NCI-H2196 treated with DMSO at 0.1 percent for 48 hours (cell line): ENCODE data around the gene LRP10.
"Not testable (repeated sequence)": the region's sequence is repeated elsewhere in the genome, so short reads cannot be mapped to it uniquely, and the experiment has no call there.

Source experiments
- DNase-seq: peaks from one replicate; lab custom pipeline; 2025; ENCODE audit not compliant: unreplicated experiment; lab: John Stamatoyannopoulos, UW

The LRP10 gene

DNA sequence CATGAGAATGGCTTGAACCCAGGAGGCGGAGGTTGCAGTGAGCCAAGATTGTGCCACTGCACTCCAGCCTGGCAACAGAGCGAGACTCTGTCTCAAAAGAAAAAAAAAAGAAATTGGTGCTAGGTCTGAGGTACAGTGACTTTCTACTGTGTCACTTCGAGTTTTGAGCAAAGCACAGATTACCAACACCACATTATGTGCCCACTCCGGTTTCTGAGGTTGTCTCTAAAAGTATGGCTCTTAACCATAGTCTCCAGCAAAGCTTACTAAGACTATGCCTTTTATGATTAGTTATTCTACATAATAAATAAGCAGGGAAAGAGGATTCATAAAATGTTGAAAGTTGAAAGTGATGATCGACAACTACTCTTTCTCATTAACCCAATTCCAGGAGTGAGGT is 39.4 kb downstream of the LRP10 start:
- no peak for DNase-seq

DNA sequence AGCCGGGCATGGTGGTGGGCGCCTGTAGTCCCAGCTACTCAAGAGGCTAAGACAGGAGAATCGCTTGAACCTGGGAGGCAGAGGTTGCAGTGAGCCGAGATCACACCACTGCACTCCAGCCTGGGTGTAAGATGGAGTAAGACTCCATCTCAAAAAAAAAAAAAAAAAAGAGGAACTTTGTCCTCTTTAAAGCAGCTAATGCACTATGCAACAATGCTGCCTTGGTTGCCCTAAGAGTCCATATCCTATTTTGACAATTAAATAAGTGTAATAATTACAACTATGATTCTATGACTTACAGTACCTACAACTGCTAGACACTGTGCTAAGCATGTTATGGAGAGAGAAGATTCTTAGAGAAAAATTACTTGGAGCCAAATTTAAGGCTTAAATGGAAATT is 43.3 kb downstream of the LRP10 start:
- not testable (repeated sequence) for DNase-seq

DNA sequence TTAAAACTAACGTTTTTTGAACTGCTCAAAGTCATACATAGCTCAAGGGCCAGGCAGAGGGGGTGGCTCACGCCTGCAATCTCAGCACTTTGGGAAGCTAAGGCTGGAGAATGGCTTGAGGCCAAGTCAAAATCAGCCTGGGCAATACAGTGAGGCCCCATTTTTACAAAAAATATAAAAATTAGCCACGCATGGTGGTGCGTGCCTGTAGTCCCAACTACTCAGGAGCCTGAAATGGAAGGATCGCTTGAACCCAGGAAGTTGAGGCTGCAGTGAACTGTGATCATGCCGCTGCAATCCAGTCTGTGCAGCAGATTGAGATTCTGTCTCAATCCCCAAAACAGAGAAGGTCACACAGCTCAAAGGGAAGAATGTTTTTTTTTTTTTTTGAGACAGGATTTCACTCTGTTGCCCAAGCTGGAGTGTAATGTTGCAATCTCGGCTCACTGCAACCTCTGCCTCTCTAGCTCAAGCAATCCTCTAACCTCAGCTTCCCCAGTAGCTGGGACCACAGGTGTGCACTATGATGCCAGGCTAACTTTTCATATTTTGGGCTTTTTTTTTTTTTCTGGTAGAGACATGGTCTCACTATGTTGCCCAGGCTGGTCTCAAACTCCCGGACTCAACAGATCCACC is 44.5 kb downstream of the LRP10 start:
- no peak for DNase-seq

DNA sequence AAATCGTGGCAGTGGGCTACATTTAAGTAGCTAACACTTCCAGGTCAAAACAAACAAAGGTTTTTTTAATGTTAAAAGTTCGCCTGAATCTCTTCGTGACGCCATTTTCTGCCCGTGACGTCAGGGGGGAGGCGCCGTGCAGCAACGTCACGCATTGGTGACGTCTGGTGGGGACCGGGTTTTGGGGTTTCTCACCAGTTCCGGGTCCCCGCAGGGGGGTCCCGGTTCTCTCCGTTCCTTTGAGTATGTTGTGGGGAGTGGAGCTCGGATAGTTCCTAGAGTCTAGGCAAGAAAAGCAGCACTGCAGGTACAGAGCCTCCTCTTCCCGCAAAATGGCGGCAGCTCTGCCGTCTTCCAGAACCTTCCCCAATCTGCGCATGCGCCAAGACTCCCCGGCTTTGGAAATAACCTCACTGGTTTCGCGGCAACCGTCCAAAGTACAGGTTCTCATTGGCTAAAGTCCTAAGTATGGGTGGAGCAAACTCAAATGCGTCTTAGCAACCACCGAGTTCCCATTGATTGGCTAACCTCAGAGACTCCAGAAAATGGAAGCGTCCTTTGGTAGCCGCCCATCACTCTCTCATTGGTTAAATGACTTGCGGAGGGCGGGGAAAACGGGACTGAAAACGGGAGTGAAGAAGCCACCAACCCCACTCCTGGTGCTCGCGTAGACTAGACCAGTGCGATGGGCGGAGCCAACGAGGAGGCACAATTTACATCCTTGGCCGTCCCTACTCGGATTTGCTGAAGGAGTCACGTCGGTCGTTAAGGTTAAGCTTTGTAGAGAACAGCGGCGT is 47.5 kb downstream of the LRP10 start, which contains the start of gene RBM23:
RBM23 (minus strand) TSS at position 346 of the 797 bp plus-strand sequence.
- DNase-seq, result peak; percentile 99

DNA sequence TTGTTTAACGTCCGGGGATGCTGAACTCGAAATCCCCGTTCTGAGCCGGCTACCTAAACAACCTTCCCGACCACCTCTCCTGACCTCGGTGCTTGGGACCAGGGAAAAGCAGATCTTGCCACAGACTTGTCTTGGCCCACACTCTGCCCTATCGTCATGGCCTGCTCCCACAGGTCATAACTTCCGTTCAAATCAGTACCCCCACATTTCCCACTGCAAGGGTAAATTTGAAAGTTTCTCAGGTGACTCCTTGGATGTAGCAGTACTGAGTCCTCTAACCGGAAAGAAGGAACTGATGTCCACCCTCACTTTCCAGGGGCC is 48.0 kb downstream of the LRP10 start:
- DNase-seq, result no peak

DNA sequence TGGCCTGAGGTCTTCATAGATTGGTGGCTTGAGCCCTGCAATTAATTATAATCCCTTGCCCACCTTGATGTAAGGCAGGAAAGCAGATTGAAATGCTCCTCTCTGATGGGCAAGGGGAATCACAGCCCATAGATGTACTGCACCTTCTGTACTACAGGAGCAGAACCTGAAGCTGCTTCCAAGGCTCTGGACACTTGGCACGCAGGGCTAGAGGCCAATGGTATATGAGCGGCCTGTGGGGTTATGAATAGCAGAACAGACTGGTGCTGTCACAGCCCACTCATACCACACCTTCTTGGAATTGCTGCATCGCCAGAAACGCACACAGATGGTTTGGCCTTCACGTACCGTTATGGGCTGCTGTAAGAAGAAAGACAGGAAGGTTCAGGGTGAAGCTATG is 49.2 kb downstream of the LRP10 start:
- no peak for DNase-seq

DNA sequence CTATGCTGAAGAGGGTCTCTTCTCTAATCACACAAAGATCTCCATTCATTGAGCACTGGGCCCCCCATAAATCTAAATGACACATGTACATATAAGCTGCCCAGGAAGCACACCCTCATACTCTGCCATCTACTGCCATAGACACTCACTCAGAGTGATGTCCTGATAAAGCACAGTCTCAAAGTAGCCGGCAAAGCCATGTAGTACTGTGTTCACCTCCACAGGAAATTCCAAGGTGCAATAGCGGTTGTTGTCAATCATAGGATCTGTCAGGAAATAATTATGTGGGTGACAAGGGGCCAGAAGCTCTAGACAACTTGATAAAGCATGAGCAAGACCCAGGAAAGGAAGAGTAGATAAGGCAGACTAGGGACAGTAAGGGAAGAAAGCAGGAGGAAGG is 50.8 kb downstream of the LRP10 start:
- no peak for DNase-seq

DNA sequence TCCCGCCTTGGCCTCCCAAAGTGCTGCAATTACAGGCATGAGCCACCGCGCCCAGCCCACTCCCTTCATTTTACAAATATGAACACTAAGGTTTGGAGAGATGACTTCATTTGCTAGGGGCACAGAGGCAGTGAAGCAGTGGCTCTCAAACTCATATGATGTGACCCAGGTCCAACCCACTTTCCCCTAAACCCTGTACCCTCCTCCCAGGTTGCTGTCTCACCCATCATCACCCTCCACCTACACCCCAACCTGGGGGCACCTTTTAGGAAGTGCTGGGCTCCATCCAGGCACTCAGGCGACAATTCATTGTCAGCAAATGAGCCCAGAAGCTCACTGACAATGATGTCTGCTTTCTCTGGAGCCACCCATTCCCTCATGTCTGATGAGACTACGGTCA is 52.2 kb downstream of the LRP10 start:
- no peak for DNase-seq

DNA sequence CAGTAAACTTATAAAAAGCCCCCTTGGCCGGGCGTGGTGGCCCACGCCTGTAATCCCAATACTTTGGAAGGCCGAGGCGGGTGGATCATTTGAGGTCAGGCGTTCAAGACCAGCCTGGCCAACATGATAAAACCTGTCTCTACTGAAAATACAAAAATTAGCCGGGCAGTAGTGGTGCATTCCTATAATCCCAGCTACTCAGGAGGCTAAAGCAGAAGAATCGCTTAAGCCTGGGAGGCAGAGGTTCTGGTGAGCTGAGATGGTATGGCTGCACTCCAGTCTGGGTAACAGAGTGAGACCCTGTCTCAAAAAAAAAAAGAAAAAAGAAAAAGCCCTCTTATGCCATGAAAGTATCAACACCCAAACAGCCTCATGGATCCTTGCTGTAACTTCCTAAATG is 54.0 kb downstream of the LRP10 start:
- no peak for DNase-seq

DNA sequence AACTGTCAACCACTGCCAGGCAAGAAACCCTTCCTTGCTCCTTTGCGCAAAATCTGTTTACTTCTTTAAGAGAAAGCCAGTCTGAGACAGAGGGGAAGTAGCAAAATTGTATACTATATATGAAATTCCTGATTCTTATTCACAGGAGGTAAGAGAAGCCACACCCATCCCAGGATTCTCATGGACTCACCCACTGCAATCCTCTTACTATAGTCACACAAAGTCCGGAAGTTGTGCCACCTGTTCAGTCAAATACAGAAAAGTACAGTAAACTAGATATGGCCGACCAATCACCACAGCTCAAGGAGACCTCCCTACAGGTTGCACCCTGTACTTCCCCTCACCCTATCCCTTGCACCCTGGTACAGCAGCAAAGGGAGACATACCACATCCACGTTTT is 54.8 kb downstream of the LRP10 start:
- DNase-seq, result no peak

DNA sequence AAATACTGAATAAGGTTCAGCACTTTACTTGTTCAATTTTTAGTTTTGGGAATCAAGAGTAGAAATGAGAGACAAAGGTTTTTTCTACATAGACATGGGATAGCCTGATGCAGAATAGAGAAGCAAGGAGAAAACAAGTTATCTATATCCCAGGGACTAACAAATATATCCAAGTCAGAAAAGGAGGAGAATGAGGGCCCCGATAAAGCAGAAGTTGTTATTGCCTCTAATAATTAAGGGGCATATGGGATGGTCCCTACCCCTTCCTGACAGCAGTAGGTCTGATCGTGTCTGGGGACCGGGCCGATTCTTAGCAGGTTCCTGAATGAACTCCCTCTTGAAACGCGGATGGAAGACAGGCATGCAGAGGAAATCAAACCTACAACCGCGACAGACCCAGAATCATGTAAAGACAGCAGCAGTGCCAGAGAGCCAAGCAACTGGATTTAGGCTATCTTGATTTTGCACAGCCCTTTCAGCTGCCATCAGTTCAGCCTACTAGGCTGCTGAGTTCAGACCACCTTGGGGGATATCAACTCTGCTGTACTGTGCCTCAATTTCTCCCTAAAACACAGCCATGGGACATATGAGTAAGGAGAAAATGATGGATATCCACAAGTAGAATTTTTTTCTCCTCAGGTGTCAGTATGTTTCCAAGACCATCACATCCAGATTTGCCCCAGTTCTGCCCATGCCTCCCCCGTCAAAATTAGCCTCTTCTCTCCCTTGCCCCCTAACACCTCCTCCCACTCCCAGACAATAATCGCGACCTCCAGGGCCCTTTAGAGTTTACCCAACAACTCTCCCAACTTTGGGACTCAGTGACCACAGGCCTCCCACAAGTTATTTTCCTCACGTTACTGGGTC is 56.9 kb downstream of the LRP10 start:
- no peak for DNase-seq

DNA sequence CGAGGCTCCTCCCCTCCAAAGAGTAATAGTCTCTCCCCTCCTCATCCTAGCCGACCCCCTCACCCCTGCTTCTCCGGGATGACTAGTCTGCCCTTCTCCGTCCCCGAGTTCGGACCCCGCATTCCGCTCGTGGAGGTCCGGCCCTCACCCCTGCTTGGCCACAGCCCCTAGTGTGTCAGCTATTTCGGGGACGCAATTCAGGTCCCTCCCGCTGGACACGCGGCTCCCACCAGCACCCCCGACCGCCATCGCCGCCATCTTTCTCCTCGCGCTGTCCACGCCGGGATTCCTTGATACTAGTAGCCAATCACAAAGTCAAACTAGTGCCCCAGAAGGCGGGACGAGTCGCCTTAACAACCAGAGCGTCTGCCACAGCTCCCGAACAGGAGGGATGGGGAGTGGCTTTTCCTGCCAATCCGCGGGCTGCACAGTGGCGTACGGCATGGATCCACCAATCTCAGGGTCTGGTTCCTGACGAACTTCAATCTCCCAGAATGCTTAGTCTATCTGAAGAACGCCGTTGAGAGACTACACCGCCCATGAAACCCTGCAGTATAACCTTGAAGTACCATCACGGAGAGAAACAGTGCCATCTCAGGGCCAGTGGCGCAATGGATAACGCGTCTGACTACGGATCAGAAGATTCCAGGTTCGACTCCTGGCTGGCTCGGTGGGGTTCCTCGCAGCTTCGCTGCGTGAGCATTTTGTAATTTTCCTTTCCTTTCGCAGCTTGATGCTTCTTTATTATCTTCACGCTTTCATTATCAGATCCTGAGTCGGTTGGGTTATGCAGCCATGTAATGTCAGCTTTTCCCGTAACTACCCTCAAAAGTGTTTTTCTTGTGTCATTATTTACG is 57.8 kb downstream of the LRP10 start, which contains the start of gene PRMT5:
PRMT5 (minus strand) TSS at position 273 of the 857 bp plus-strand sequence; CDS start at position 258, 15 bp downstream.
- DNase-seq, result peak; percentile 98

DNA sequence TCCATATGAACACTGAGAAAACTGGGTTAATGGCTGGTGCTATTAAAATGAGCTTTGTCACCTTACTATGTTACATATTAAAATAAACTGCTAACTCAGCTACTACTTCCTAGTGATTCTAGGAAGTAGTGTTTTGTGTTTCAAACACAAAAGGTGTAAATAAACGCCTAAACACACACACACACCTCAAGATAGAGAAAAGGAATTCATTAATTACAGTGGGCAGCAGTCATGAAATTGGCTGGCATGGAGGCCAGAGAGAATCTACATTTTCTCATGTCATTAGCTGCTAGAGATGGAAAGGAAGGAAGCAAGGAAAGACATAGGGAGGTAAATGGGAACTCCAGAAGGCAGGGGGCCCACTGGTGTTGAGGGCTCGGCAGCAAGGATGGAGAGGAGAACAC is 58.4 kb downstream of the LRP10 start:
- no peak for DNase-seq
